Endothelial cell of umbilical vein (primary cell): ENCODE results near the gene TESK2.

Experiments used
- EZH2 ChIP-seq: IDR thresholded peaks from 2 replicates; pipeline ENCODE4 v1.6.1; 2012; ENCODE audit warnings: borderline replicate concordance, low read depth, mild to moderate bottlenecking, moderate library complexity, low read length, inconsistent platforms; ENCODE audit not compliant: severe bottlenecking
- FOS ChIP-seq: IDR thresholded peaks from 2 replicates; pipeline ENCODE4 v1.6.1; 2011; ENCODE audit warnings: mild to moderate bottlenecking, low read length, moderate library complexity, borderline replicate concordance; ENCODE audit not compliant: insufficient read depth
- GATA2 ChIP-seq: IDR thresholded peaks from 2 replicates; pipeline ENCODE4 v1.7.0; 2011; ENCODE audit warnings: low read depth, mild to moderate bottlenecking, moderate library complexity, mixed read lengths, low read length; ENCODE audit not compliant: insufficient read length, insufficient read depth
- JUN ChIP-seq: IDR thresholded peaks from 2 replicates; pipeline ENCODE4 v1.6.1; 2011; ENCODE audit warnings: borderline replicate concordance, low read depth; ENCODE audit not compliant: insufficient read length, insufficient read depth
- MYC ChIP-seq: IDR thresholded peaks from one replicate; pipeline ENCODE4 v1.6.1; 2011; ENCODE audit warnings: mild to moderate bottlenecking, low read depth, low read length
- POLR2A ChIP-seq: IDR thresholded peaks from 2 replicates; pipeline ENCODE4 v1.6.1; 2012; ENCODE audit warnings: low read depth, mild to moderate bottlenecking, control low read depth, low read length
- POLR2AphosphoS5 ChIP-seq: IDR thresholded peaks from 2 replicates; pipeline ENCODE4 v1.6.1; 2012; ENCODE audit warnings: low read depth, mild to moderate bottlenecking, control low read depth, low read length, moderate library complexity; ENCODE audit not compliant: insufficient read depth
- TF ChIP-seq, protein P1 (sequence below), 2 donors: IDR thresholded peaks; 1 replicate in 1 of 2; 2 replicates in 1 of 2; pipeline ENCODE4 v1.5.1; 2011; ENCODE audit warnings: low read length in 2 of 2, mild to moderate bottlenecking in 2 of 2, moderate library complexity in 2 of 2, control low read depth in 1 of 2, inconsistent platforms in 1 of 2, low read depth in 1 of 2; ENCODE audit not compliant: insufficient read depth in 1 of 2; ENCODE audit errors: extremely low read depth in 1 of 2
- TF ChIP-seq, protein P2 (sequence below): IDR thresholded peaks from 2 replicates; pipeline ENCODE4 v1.6.1; 2011; ENCODE audit not compliant: insufficient read depth, insufficient read length

DNA sequence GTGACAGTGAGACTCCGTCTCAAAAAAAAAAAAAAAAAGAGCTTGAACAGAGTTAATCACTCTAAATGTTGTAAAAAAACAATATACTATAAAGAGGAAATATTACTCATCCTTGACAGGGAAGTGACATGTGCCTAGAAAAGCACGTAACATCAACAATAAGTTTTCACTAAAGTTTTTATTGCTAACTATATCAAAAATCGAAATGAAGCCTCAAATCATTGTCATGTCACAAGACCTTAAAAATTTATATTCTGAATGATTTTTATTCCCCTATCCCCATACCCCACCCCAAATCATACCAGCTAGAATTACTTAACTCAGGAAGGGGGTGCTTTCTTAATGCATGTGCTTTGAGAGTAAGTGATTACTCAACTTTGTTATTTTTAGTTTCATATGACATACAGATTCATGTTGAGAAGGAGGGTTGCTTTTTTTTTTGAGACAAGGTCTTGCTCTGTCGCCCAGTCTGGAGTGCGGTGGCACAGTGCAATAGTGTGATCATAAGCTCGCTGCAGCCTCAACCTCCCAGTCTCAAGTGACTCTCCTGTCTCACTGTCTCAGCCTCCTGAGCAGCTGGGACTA, 97.2 kb downstream of the TESK2 start:
- TF ChIP-seq EZH2 (no peak), POLR2AphosphoS5 (no peak), GATA2 (no peak), FOS (peak; percentile 36), MYC (no peak), JUN (peak; percentile 57), POLR2A (no peak)
- TF ChIP-seq, protein P1, sequence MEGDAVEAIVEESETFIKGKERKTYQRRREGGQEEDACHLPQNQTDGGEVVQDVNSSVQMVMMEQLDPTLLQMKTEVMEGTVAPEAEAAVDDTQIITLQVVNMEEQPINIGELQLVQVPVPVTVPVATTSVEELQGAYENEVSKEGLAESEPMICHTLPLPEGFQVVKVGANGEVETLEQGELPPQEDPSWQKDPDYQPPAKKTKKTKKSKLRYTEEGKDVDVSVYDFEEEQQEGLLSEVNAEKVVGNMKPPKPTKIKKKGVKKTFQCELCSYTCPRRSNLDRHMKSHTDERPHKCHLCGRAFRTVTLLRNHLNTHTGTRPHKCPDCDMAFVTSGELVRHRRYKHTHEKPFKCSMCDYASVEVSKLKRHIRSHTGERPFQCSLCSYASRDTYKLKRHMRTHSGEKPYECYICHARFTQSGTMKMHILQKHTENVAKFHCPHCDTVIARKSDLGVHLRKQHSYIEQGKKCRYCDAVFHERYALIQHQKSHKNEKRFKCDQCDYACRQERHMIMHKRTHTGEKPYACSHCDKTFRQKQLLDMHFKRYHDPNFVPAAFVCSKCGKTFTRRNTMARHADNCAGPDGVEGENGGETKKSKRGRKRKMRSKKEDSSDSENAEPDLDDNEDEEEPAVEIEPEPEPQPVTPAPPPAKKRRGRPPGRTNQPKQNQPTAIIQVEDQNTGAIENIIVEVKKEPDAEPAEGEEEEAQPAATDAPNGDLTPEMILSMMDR (IDR thresholded peaks at IDR 0.05; ENCODE audit: extremely low read depth in 1 of 2, insufficient read depth in 1 of 2, low read depth in 1 of 2, low read length in 2 of 2), result no peak
- TF ChIP-seq, protein P2, sequence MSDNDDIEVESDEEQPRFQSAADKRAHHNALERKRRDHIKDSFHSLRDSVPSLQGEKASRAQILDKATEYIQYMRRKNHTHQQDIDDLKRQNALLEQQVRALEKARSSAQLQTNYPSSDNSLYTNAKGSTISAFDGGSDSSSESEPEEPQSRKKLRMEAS, result no peak
